Lung (tissue), 12 donors: ENCODE data around the gene RNF212B. TPM values are rescaled to one million over a fixed set of nuclear protein-coding genes. Genes with fewer than 3 reads are reported as not detected.

Experiments used
- ATAC-seq: fragments of 200-7000 bp; cut with Tn5 transposase; one replicate; pipeline ENCODE4 v1.9.1; 2020; ENCODE audit warnings: moderate number of reproducible peaks; ENCODE audit not compliant: insufficient read depth, low FRiP score
- DNase-seq, 3 donors: peaks; one replicate each; pipeline ENCODE4 v3.0.0-alpha.2; 2013 to 2017
- H3K27ac ChIP-seq, 2 donors: one replicate each; pipeline ENCODE4 v1.5.1; 2013; ENCODE audit warnings: mild to moderate bottlenecking in 2 of 2, moderate library complexity in 2 of 2, control low read depth in 1 of 2, inconsistent platforms in 1 of 2, low read depth in 1 of 2, low read length in 1 of 2
- H3K27me3 ChIP-seq, 3 donors: one replicate each; pipeline ENCODE4 v1.5.1; 2013; ENCODE audit warnings: low read length in 2 of 3; ENCODE audit not compliant: control insufficient read depth in 3 of 3, insufficient read depth in 3 of 3
- H3K36me3 ChIP-seq, 4 donors: one replicate each; pipeline ENCODE4 v1.5.1; 2013; ENCODE audit warnings: low read length in 4 of 4, mild to moderate bottlenecking in 1 of 4, moderate library complexity in 1 of 4; ENCODE audit not compliant: control insufficient read depth in 4 of 4, insufficient read depth in 4 of 4
- H3K4me1 ChIP-seq, 5 donors: one replicate each; pipeline ENCODE4 v1.5.1; 2013; ENCODE audit warnings: low read length in 5 of 5, mild to moderate bottlenecking in 2 of 5, moderate library complexity in 1 of 5; ENCODE audit not compliant: control insufficient read depth in 5 of 5, insufficient read depth in 5 of 5
- H3K4me3 ChIP-seq: one replicate; pipeline ENCODE4 v1.5.1; 2013; ENCODE audit warnings: mild to moderate bottlenecking, control low read depth, moderate library complexity
- H3K9ac ChIP-seq, 2 donors: one replicate each; pipeline ENCODE4 v1.5.1; 2013; ENCODE audit warnings: low read length in 2 of 2, control low read depth in 1 of 2; ENCODE audit not compliant: insufficient read depth in 1 of 2
- H3K9me3 ChIP-seq, 4 donors: one replicate each; pipeline ENCODE4 v1.5.1; 2013; ENCODE audit warnings: low read length in 3 of 4, mild to moderate bottlenecking in 1 of 4, moderate library complexity in 1 of 4; ENCODE audit not compliant: control insufficient read depth in 4 of 4, insufficient read depth in 3 of 4
- WGBS, 2 donors: extraction: QIAGEN DNeasy Blood & Tissue Kit; methylation state at CpG; one replicate each; pipeline ENCODE4 v1.1.7; 2013; 5-methylcytosine and 5-hydroxymethylcytosine counted together
- polyA plus RNA-seq, 2 donors: library from polyadenylated mRNA; stranded (reverse); fragments of 200-250 nt; gene quantifications; one replicate each; pipeline ENCODE4 v1.2.1, GENCODE V29; 2013
- total RNA-seq, 2 donors: library from RNA; depleted of rRNA in 1 of 2; stranded (reverse); fragments of >200 nt in 1 of 2; gene quantifications; one replicate each; pipeline ENCODE4 v1.2.1, GENCODE V29; 2014 to 2021
- TF ChIP-seq, protein P1 (sequence below): IDR thresholded peaks from 2 replicates; pipeline ENCODE4 v1.5.1; 2012; ENCODE audit warnings: mild to moderate bottlenecking; ENCODE audit errors: control extremely low read depth, extremely low read depth
- donor health status: control.
- donor health status: control.
- donor health status: Bipolar disorder and iron deficiency.
- donor health status: healthy.
- donor health status: DM: yes; HTN: yes; CAD: no.

RNF212B gene
- total and polyA plus RNA-seq, 4 donors = 0.09 TPM; not detected in 3

DNA sequence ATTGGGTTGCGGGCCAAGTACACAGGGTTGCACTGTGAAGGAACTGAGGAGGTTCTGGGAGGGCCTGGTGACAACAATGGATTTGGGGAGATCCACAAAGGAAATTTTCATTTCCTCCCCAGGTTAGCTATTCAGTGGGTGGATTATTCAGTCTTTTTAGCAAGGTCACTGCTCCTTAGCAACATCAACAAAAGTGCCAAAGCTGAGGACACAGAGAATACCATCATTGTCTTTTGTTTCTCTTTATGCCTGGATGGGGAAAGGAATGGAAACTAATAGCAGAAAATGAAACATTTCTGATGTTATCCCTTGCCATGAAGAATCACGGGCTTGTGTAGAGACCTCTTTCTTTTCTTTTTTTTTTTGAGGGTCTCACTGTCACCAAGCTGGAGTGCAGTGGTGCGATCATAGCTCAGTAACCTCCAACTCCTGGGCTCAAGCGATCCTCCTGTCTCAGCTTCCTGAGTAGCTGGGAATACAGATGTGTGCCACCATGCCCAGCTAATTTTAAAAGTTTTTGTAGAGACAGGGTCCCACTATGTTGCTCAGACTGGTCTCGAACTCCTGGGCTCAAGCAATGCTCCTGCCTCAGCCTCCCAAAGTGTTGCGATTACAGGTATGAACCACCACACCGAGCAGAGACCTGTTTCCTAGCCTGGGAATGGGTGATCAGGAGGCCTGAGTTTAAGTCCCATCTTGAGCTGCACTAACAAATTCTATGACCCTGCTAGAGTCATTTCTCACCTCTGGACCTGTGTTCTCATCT lies 58.5 kb downstream of the RNF212B start:
- no peak for ATAC-seq
- H3K4me3 ChIP-seq = no peak overlapping the region
- 93 to 94% methylated on average over 7 of the region's 7 CpGs for WGBS, 2 donors
- H3K9ac ChIP-seq = no peak overlapping the region
- H3K27ac ChIP-seq = no peak overlapping the region
- DNase-seq = no peak
- TF ChIP-seq, protein P1, sequence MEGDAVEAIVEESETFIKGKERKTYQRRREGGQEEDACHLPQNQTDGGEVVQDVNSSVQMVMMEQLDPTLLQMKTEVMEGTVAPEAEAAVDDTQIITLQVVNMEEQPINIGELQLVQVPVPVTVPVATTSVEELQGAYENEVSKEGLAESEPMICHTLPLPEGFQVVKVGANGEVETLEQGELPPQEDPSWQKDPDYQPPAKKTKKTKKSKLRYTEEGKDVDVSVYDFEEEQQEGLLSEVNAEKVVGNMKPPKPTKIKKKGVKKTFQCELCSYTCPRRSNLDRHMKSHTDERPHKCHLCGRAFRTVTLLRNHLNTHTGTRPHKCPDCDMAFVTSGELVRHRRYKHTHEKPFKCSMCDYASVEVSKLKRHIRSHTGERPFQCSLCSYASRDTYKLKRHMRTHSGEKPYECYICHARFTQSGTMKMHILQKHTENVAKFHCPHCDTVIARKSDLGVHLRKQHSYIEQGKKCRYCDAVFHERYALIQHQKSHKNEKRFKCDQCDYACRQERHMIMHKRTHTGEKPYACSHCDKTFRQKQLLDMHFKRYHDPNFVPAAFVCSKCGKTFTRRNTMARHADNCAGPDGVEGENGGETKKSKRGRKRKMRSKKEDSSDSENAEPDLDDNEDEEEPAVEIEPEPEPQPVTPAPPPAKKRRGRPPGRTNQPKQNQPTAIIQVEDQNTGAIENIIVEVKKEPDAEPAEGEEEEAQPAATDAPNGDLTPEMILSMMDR = no peak
- no peaks in the 10 kb centered on the region for H3K9me3 ChIP-seq
- H3K27me3 ChIP-seq = peaks cover 0 to 10% (median 0%) of the 10 kb centered on the region in 3 donors
- H3K36me3 ChIP-seq = peaks cover 0 to 7% (median 4%) of the 10 kb centered on the region in 4 donors
- H3K4me1 ChIP-seq = peaks cover 5 to 16% (median 9%) of the 10 kb centered on the region in 5 donors

DNA sequence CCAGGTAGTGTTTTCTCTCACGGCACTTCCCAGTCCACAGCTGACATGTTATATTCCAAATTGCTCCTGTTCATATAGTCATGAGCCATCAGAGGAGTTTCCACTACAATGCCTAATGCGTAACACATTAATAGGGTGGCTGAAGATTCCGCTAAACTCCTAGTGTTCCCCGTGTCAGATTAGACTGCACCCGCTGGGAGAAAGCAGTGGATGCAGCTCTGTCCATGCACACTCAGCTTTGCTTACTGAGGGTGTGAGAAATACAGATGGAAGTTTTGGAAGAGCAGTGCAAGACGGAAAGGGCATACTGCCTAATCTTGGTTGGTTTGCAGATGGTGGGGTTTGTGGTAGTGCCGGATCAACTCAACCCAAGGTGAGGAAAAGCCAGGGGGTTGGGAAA lies 59.4 kb downstream of the RNF212B start:
- 91 to 93% methylated on average over 7 of the region's 7 CpGs for WGBS, 2 donors
- Histone ChIP-seq H3K9ac (no peak overlapping the region), H3K9me3 (no peaks in the 10 kb centered on the region), H3K36me3 (peaks cover 0 to 7% (median 4%) of the 10 kb centered on the region in 4 donors), H3K4me3 (no peak overlapping the region), H3K27me3 (peaks cover 0 to 6% (median 0%) of the 10 kb centered on the region in 3 donors), H3K4me1 (peaks cover 5 to 16% (median 9%) of the 10 kb centered on the region in 5 donors), H3K27ac (no peak overlapping the region)
- DNase-seq = no peak
- TF ChIP-seq, protein P1 = no peak
- no peak for ATAC-seq

DNA sequence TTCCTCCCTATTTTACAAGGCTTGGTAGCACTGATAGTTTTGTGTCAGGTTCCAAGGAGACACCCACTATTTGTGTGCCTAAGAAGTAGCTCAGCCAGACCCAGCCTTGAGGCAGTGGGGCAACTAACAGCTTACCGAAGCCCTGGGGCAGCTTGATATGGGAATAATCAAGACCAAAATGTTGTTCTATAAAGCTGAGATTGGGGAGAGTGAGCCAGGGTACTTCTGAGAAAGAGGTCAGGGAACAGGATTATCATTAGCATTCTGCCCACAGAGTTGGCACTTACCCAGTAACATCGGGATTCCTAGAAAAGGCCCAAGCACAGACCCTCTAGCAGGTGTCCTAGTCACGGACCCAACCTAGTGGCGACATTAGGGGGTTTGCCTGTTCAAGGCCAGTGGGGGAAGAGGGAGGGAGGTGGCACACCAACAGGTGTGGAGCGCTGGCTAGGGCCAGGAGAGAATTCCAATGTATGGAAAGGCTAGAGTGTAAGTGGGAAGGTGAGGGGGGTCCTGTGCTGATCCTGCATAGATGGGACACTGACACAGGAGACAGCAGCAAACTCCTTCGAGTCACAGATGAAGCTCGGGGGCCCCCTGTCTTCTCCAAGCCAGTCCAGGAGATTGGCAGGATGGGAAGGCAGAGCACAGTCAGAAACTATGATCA lies 60.0 kb downstream of the RNF212B start:
- H3K27me3 ChIP-seq = peaks cover 0 to 6% (median 0%) of the 10 kb centered on the region in 3 donors
- peaks cover 0 to 7% (median 4%) of the 10 kb centered on the region in 4 donors for H3K36me3 ChIP-seq
- no peak overlapping the region for H3K4me3 ChIP-seq
- TF ChIP-seq, protein P1 = no peak
- DNase-seq (no peak), ATAC-seq (no peak)
- peaks cover 5 to 16% (median 9%) of the 10 kb centered on the region in 5 donors for H3K4me1 ChIP-seq
- WGBS, 2 donors = 94 to 95% methylated on average over 7 of the region's 7 CpGs
- H3K27ac ChIP-seq = peak overlapping the region in 1 of 2 donors; percentile 3
- H3K9me3 ChIP-seq = no peaks in the 10 kb centered on the region
- no peak overlapping the region for H3K9ac ChIP-seq
